ENCODE results near the gene CACFD1. TPM values are rescaled to one million over a fixed set of nuclear protein-coding genes. Genes with fewer than 3 reads are reported as not detected.

The CACFD1 gene
- total and polyA plus RNA-seq, 2 of the 13 experiments (the other 11 are each of a cell fraction or from before 2014, with no cell fraction given), result 13.8 to 14.6 TPM

DNA sequence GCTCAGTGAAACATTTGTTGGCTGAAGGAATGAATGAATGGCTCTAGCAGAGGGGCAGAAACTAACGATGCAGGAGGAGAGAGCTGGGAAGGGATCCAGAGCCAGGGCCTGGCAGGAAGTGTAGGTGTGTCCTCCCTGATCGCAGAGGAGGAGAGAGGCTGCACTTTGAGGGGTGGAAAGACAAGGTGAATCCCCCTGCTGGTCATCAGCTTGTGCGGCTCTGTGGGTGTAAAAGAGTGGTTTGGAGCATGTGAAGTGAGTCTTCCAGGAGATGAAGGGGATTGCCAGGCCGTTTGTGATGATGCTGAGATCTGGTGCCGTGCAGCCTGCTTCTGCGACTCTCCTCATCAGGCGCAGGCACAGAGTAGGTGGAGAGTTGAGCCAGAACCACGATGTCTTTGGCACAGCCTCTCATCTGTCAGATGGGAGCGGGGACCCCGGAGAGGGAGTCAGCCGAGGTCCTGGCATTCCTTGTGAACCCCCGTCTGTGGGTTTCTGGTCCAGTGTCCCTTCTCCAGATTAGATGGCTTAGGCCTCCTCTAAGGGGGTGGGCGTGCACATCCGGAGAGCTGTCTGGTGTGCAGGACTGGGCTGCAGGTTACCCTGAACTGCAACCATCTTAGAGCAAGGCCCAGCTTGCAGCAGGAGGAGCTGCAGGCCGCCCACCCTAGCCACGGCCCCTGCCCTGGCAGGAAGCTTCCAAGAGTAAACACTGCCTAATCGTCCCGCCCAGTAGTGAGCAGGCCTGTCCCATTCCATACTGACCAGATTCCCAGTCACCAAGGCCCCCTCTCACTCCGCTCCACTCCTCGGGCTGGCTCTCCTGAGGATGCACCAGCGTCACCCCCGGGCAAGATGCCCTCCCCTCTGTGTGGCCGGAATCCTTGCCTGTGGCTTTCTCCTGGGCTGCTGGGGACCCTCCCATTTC lies 37.9 kb upstream of the CACFD1 start, which contains the start of gene ADAMTS13 (continued):
- TF ChIP-seq ZNF224 (CRISPR knock-in tag; IDR thresholded peaks at IDR 0.05) (0 out of 2 replicates have a peak, but pooled peaks have one; percentile 50), ZNF614 (CRISPR knock-in tag; IDR thresholded peaks at IDR 0.05; ENCODE audit: borderline replicate concordance) (no peak), ZNF430 (CRISPR knock-in tag; IDR thresholded peaks at IDR 0.05) (no peak), HMG20A (CRISPR knock-in tag; IDR thresholded peaks at IDR 0.05; ENCODE audit: borderline replicate concordance) (no peak), SP1 (IDR thresholded peaks at IDR 0.05) (no peak), SP1 (CRISPR knock-in tag; IDR thresholded peaks at IDR 0.05) (no peak), DNMT1 (CRISPR knock-in tag; IDR thresholded peaks at IDR 0.05) (no peak), SNAPC2 (CRISPR knock-in tag; IDR thresholded peaks at IDR 0.05) (no peak), NFYC (CRISPR knock-in tag; IDR thresholded peaks at IDR 0.05) (no peak), BRCA1 (CRISPR knock-in tag; IDR thresholded peaks at IDR 0.05) (no peak), TEAD3 (CRISPR knock-in tag; optimal IDR thresholded peaks at IDR 0.05; ENCODE audit: borderline replicate concordance) (peak; percentile 38), ZNF891 (CRISPR knock-in tag; IDR thresholded peaks at IDR 0.05) (no peak; the same call in 1 of the 2 replicates)
- TF ChIP-seq, protein P1, sequence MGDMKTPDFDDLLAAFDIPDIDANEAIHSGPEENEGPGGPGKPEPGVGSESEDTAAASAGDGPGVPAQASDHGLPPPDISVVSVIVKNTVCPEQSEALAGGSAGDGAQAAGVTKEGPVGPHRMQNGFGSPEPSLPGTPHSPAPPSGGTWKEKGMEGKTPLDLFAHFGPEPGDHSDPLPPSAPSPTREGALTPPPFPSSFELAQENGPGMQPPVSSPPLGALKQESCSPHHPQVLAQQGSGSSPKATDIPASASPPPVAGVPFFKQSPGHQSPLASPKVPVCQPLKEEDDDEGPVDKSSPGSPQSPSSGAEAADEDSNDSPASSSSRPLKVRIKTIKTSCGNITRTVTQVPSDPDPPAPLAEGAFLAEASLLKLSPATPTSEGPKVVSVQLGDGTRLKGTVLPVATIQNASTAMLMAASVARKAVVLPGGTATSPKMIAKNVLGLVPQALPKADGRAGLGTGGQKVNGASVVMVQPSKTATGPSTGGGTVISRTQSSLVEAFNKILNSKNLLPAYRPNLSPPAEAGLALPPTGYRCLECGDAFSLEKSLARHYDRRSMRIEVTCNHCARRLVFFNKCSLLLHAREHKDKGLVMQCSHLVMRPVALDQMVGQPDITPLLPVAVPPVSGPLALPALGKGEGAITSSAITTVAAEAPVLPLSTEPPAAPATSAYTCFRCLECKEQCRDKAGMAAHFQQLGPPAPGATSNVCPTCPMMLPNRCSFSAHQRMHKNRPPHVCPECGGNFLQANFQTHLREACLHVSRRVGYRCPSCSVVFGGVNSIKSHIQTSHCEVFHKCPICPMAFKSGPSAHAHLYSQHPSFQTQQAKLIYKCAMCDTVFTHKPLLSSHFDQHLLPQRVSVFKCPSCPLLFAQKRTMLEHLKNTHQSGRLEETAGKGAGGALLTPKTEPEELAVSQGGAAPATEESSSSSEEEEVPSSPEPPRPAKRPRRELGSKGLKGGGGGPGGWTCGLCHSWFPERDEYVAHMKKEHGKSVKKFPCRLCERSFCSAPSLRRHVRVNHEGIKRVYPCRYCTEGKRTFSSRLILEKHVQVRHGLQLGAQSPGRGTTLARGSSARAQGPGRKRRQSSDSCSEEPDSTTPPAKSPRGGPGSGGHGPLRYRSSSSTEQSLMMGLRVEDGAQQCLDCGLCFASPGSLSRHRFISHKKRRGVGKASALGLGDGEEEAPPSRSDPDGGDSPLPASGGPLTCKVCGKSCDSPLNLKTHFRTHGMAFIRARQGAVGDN (CRISPR knock-in tag; IDR thresholded peaks at IDR 0.05), result peak; percentile 75
- TF ChIP-seq, protein P2, sequence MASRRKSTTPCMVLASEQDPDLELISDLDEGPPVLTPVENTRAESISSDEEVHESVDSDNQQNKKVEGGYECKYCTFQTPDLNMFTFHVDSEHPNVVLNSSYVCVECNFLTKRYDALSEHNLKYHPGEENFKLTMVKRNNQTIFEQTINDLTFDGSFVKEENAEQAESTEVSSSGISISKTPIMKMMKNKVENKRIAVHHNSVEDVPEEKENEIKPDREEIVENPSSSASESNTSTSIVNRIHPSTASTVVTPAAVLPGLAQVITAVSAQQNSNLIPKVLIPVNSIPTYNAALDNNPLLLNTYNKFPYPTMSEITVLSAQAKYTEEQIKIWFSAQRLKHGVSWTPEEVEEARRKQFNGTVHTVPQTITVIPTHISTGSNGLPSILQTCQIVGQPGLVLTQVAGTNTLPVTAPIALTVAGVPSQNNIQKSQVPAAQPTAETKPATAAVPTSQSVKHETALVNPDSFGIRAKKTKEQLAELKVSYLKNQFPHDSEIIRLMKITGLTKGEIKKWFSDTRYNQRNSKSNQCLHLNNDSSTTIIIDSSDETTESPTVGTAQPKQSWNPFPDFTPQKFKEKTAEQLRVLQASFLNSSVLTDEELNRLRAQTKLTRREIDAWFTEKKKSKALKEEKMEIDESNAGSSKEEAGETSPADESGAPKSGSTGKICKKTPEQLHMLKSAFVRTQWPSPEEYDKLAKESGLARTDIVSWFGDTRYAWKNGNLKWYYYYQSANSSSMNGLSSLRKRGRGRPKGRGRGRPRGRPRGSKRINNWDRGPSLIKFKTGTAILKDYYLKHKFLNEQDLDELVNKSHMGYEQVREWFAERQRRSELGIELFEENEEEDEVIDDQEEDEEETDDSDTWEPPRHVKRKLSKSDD (CRISPR knock-in tag; IDR thresholded peaks at IDR 0.05; ENCODE audit: low read depth), result no peak
- TF ChIP-seq, protein P3, sequence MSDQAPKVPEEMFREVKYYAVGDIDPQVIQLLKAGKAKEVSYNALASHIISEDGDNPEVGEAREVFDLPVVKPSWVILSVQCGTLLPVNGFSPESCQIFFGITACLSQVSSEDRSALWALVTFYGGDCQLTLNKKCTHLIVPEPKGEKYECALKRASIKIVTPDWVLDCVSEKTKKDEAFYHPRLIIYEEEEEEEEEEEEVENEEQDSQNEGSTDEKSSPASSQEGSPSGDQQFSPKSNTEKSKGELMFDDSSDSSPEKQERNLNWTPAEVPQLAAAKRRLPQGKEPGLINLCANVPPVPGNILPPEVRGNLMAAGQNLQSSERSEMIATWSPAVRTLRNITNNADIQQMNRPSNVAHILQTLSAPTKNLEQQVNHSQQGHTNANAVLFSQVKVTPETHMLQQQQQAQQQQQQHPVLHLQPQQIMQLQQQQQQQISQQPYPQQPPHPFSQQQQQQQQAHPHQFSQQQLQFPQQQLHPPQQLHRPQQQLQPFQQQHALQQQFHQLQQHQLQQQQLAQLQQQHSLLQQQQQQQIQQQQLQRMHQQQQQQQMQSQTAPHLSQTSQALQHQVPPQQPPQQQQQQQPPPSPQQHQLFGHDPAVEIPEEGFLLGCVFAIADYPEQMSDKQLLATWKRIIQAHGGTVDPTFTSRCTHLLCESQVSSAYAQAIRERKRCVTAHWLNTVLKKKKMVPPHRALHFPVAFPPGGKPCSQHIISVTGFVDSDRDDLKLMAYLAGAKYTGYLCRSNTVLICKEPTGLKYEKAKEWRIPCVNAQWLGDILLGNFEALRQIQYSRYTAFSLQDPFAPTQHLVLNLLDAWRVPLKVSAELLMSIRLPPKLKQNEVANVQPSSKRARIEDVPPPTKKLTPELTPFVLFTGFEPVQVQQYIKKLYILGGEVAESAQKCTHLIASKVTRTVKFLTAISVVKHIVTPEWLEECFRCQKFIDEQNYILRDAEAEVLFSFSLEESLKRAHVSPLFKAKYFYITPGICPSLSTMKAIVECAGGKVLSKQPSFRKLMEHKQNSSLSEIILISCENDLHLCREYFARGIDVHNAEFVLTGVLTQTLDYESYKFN (CRISPR knock-in tag; conservative IDR thresholded peaks at IDR 0.05), result 0 out of 2 replicates have a peak, but pooled peaks have one; percentile 10
- TF ChIP-seq, protein P4, sequence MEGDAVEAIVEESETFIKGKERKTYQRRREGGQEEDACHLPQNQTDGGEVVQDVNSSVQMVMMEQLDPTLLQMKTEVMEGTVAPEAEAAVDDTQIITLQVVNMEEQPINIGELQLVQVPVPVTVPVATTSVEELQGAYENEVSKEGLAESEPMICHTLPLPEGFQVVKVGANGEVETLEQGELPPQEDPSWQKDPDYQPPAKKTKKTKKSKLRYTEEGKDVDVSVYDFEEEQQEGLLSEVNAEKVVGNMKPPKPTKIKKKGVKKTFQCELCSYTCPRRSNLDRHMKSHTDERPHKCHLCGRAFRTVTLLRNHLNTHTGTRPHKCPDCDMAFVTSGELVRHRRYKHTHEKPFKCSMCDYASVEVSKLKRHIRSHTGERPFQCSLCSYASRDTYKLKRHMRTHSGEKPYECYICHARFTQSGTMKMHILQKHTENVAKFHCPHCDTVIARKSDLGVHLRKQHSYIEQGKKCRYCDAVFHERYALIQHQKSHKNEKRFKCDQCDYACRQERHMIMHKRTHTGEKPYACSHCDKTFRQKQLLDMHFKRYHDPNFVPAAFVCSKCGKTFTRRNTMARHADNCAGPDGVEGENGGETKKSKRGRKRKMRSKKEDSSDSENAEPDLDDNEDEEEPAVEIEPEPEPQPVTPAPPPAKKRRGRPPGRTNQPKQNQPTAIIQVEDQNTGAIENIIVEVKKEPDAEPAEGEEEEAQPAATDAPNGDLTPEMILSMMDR (CRISPR knock-in tag; IDR thresholded peaks at IDR 0.05), result peak; percentile 59

Data from HepG2 (cell line).